Measurements from ENCODE around the gene ATXN1. TPM values are rescaled to one million over a fixed set of nuclear protein-coding genes. Genes with fewer than 3 reads are reported as not detected.
"Not testable (repeated sequence)": the region's sequence is repeated elsewhere in the genome, so short reads cannot be mapped to it uniquely, and the experiment has no call there.

Gene ATXN1
- total RNA-seq, 1 experiment from 2014 or later = 19.7 TPM

DNA sequence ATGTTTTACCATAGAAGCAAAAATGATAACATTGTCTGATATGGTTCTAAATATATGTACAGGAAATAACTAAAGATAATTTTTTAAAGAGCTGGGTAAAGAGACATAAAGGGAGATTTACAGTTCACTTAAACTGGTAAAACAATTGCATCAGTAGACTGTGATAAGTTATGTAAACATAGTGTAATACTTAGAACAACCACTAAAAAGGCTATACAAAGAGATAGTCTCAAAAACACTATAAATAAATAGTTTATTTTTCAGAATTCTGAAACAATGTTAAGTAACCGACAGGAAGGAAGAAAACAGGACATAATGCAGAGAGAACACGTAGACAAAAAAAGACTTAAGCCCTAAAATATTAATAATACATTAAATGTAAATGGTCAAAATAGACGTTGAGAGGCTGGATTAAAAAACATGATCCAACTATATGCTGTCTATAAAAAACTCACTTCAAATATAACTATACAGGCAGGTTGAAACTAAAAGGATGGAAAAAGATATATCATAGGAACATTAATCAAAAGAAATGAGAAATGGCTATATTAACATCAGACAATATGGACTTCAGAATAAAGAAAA is 32.7 kb upstream of the ATXN1 start:
- Mint-ChIP-seq H3K9me3 (ENCODE audit: low read depth, unreplicated experiment) (peaks cover 2% of the 10 kb centered on the region), H3K36me3 (ENCODE audit: insufficient read depth, unreplicated experiment) (no peaks in the 10 kb centered on the region), H3K27me3 (ENCODE audit: unreplicated experiment) (no peaks in the 10 kb centered on the region), H3K27ac (ENCODE audit: unreplicated experiment) (no peak overlapping the region), H3K4me1 (ENCODE audit: low read depth, unreplicated experiment) (no peaks in the 10 kb centered on the region), H3K4me3 (ENCODE audit: low read depth, unreplicated experiment) (no peak overlapping the region)
- CTCF ChIA-PET = no interaction called here
- BruUV-seq (replicated peaks) = no TSS peak
- intact Hi-C loops (cut with micrococcal nuclease; ENCODE audit: unreplicated experiment) = no loop called here
- TF ChIP-seq, protein P1, sequence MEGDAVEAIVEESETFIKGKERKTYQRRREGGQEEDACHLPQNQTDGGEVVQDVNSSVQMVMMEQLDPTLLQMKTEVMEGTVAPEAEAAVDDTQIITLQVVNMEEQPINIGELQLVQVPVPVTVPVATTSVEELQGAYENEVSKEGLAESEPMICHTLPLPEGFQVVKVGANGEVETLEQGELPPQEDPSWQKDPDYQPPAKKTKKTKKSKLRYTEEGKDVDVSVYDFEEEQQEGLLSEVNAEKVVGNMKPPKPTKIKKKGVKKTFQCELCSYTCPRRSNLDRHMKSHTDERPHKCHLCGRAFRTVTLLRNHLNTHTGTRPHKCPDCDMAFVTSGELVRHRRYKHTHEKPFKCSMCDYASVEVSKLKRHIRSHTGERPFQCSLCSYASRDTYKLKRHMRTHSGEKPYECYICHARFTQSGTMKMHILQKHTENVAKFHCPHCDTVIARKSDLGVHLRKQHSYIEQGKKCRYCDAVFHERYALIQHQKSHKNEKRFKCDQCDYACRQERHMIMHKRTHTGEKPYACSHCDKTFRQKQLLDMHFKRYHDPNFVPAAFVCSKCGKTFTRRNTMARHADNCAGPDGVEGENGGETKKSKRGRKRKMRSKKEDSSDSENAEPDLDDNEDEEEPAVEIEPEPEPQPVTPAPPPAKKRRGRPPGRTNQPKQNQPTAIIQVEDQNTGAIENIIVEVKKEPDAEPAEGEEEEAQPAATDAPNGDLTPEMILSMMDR (IDR thresholded peaks at IDR 0.05; ENCODE audit: unreplicated experiment) = no peak
- DNase-seq = no peak

DNA sequence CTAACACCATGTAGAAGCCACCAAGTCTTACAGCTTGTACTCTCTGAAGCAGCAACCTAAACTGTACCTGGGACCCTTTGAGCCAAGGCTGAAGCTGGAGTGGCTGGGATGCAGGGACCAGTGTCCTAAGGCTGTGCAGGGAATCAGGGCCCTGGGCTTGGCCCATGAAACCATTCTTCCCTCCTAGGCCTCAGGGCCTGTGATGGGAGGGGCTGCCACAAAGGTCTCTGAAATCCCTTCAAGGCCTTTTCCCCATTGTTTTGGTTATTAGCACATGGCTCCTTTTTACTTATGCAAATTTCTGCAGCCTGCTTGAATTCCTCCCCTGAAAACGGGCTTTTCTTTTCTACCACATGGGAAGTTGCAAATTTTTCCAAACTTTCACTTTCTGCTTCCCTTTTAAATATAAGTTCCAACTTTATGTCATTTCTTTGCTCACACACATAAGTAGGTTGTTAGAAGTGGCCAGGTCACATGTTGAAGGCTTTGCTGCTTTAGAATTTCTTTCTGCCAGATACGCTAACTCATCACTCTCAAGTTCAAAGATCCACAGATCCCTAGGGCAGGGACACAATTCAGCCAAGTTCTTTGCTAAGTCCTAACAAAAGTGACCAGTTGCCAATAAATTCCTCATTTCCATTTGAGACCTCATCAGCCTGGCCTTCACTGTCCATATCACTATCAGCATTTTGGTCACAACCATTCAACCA is 28.2 kb upstream of the ATXN1 start:
- no TSS peak for BruUV-seq (replicated peaks)
- H3K27me3 Mint-ChIP-seq (ENCODE audit: unreplicated experiment) = no peaks in the 10 kb centered on the region
- intact Hi-C loops (cut with micrococcal nuclease; ENCODE audit: unreplicated experiment) = no loop called here
- DNase-seq = no peak
- H3K4me1 Mint-ChIP-seq (ENCODE audit: low read depth, unreplicated experiment) = no peaks in the 10 kb centered on the region
- H3K27ac Mint-ChIP-seq (ENCODE audit: unreplicated experiment) = no peak overlapping the region
- CTCF ChIA-PET = no interaction called here
- H3K4me3 Mint-ChIP-seq (ENCODE audit: low read depth, unreplicated experiment) = no peak overlapping the region
- TF ChIP-seq, protein P1 (IDR thresholded peaks at IDR 0.05; ENCODE audit: unreplicated experiment) = no peak
- peaks cover 4% of the 10 kb centered on the region for H3K36me3 Mint-ChIP-seq (ENCODE audit: insufficient read depth, unreplicated experiment)
- H3K9me3 Mint-ChIP-seq (ENCODE audit: low read depth, unreplicated experiment) = peaks cover 4% of the 10 kb centered on the region

DNA sequence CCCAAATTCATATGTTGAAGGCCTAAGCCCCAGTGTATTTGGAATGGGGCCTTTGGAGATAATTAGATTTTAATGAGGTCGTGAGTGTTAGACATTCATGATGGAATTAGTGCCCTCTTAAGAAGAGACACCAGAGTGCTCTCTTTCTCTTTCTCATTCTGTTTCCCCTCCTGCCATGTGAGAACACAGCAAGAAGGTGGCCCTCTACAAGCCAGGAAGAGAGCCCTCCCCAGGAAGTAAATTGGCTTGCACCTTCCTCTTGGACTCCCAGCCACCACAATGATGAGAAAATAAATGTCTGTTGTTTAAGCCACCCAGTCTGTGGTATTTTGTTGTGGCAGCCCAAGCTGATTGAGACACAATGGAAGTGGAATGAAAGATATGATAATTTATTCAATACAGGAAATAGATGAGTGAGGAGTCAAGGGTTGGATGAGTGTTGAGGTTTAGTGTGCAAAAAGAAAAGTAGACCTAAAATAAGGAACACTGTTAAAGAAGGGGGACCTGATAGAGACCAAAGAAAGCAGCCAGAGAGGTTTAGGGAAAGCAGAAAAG is 25.9 kb upstream of the ATXN1 start:
- Mint-ChIP-seq H3K4me1 (ENCODE audit: low read depth, unreplicated experiment) (no peaks in the 10 kb centered on the region), H3K4me3 (ENCODE audit: low read depth, unreplicated experiment) (no peak overlapping the region), H3K9me3 (ENCODE audit: low read depth, unreplicated experiment) (peaks cover 4% of the 10 kb centered on the region), H3K36me3 (ENCODE audit: insufficient read depth, unreplicated experiment) (peaks cover 4% of the 10 kb centered on the region), H3K27me3 (ENCODE audit: unreplicated experiment) (no peaks in the 10 kb centered on the region), H3K27ac (ENCODE audit: unreplicated experiment) (no peak overlapping the region)
- no TSS peak for BruUV-seq (replicated peaks)
- CTCF ChIA-PET = no interaction called here
- DNase-seq = no peak
- TF ChIP-seq, protein P1 (IDR thresholded peaks at IDR 0.05; ENCODE audit: unreplicated experiment) = no peak
- intact Hi-C loops (cut with micrococcal nuclease; ENCODE audit: unreplicated experiment) = no loop called here

DNA sequence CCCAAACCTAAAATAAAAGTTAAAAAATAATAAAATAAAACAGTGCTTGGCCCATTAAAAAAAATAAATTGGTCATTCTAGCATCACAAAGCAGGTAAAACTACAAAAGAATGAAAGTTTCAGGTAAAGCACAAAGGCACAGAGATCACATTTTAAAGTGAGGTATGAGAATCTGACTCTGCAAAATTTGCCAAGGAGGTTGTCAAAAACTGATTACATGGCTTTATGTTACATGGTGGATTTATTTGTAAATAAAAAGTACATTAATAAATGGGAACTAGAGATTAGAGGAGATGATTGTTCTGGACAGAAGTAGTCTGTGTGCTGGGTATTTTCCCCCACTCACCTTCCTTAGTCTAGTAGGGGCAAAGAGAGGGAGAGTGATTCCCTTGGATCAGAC is 24.2 kb upstream of the ATXN1 start:
- no TSS peak for BruUV-seq (replicated peaks)
- Mint-ChIP-seq H3K27me3 (ENCODE audit: unreplicated experiment) (no peaks in the 10 kb centered on the region), H3K9me3 (ENCODE audit: low read depth, unreplicated experiment) (peaks cover 4% of the 10 kb centered on the region), H3K36me3 (ENCODE audit: insufficient read depth, unreplicated experiment) (peaks cover 4% of the 10 kb centered on the region), H3K4me3 (ENCODE audit: low read depth, unreplicated experiment) (no peak overlapping the region), H3K4me1 (ENCODE audit: low read depth, unreplicated experiment) (peaks cover 14% of the 10 kb centered on the region), H3K27ac (ENCODE audit: unreplicated experiment) (no peak overlapping the region)
- TF ChIP-seq, protein P1 (IDR thresholded peaks at IDR 0.05; ENCODE audit: unreplicated experiment) = no peak
- intact Hi-C loops (cut with micrococcal nuclease; ENCODE audit: unreplicated experiment) = no loop called here
- DNase-seq = no peak
- CTCF ChIA-PET = no interaction called here

DNA sequence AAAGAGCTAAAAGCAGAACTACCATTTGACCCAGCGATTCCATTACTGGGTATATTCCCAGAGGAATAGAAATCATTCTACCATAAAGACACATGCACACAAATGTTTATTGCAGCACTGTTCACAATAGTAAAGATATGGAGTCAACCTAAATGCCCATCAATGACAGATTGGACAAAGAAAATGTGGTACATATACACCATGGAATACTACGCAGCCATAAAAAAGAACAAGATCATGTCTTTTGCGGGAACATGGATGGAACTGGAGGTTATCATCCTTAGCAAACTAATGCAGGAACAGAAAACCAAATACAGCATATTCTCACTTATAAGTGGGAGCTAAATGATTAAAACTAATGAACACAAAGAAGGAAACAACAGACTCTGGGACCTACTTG is 23.7 kb upstream of the ATXN1 start:
- H3K27ac Mint-ChIP-seq (ENCODE audit: unreplicated experiment); H3K36me3 Mint-ChIP-seq (ENCODE audit: insufficient read depth, unreplicated experiment); intact Hi-C loops (cut with micrococcal nuclease; ENCODE audit: unreplicated experiment); DNase-seq; CTCF ChIA-PET; H3K4me3 Mint-ChIP-seq (ENCODE audit: low read depth, unreplicated experiment); H3K9me3 Mint-ChIP-seq (ENCODE audit: low read depth, unreplicated experiment); H3K27me3 Mint-ChIP-seq (ENCODE audit: unreplicated experiment); BruUV-seq (replicated peaks): not testable (repeated sequence)
- peaks cover 14% of the 10 kb centered on the region for H3K4me1 Mint-ChIP-seq (ENCODE audit: low read depth, unreplicated experiment)

Data from Calu3 (cell line).